K562 (cell line): ENCODE data around the gene NUBP2. TPM values are rescaled to one million over a fixed set of nuclear protein-coding genes. Genes with fewer than 3 reads are reported as not detected.
A peak's percentile ranks its signal among the peaks of the same experiment; 100 is the strongest.

Source experiments
- ARID3A ChIP-seq: IDR thresholded peaks from 2 replicates; pipeline ENCODE4 v1.6.1; 2012; ENCODE audit warnings: low read depth, low read length, improper control_type of control experiment, borderline replicate concordance
- BACH1 ChIP-seq: fragments of 200-800 bp; sonication (Bioruptor generic); IDR thresholded peaks from 2 replicates; pipeline ENCODE4 v1.6.1; 2016; ENCODE audit warnings: missing genetic modification characterization, missing compliant biosample characterization
- BRF1 ChIP-seq: IDR thresholded peaks from 3 replicates; pipeline ENCODE4 v1.6.1; 2011; ENCODE audit warnings: borderline replicate concordance, mild to moderate bottlenecking; ENCODE audit not compliant: insufficient read length; ENCODE audit errors: extremely low read depth
- CBFB ChIP-seq: sonication (generic); formaldehyde crosslinking; IDR thresholded peaks from 2 replicates; pipeline ENCODE4 v1.4.0; 2020; ENCODE audit warnings: mild to moderate bottlenecking, missing genetic modification reagents
- ELF1 ChIP-seq: fragments of 200-800 bp; sonication (Bioruptor generic); IDR thresholded peaks from 2 replicates; pipeline ENCODE4 v1.6.1; 2016; ENCODE audit warnings: missing genetic modification characterization, missing compliant biosample characterization
- HMG20B ChIP-seq: fragments of 250-450 bp; sonication (Bioruptor Pico); IDR thresholded peaks from 2 replicates; pipeline ENCODE4 v1.5.0; 2021; ENCODE audit warnings: mild to moderate bottlenecking
- MBD1 ChIP-seq: fragments of 250-450 bp; sonication (Bioruptor Pico); IDR thresholded peaks from 2 replicates; pipeline ENCODE4 v1.8.0; 2022; ENCODE audit warnings: inconsistent platforms
- NFRKB ChIP-seq: fragments of 450-650 bp; IDR thresholded peaks from 2 replicates; pipeline ENCODE4 v1.6.1; 2016; ENCODE audit warnings: low read depth
- PTRF ChIP-seq: fragments of 450-650 bp; IDR thresholded peaks from 2 replicates; pipeline ENCODE4 v1.6.1; 2016; ENCODE audit warnings: mild to moderate bottlenecking, missing genetic modification characterization, missing compliant biosample characterization
- SIN3B ChIP-seq: fragments of 450-650 bp; IDR thresholded peaks from 2 replicates; pipeline ENCODE4 v1.6.1; 2017; ENCODE audit warnings: low read depth, mild to moderate bottlenecking, moderate library complexity
- SREBF2 ChIP-seq: sonication (generic); formaldehyde crosslinking; IDR thresholded peaks from 2 replicates; pipeline ENCODE4 v1.4.0; 2020; ENCODE audit warnings: mild to moderate bottlenecking, missing genetic modification reagents
- SRSF1 ChIP-seq: fragments of 200-400 bp; formaldehyde crosslinking; IDR thresholded peaks from 2 replicates; pipeline ENCODE4 v1.6.1; 2017; ENCODE audit warnings: mild to moderate bottlenecking, low read depth, low read length, moderate library complexity
- TAF1 ChIP-seq: IDR thresholded peaks from 2 replicates; pipeline ENCODE4 v1.6.1; 2011; ENCODE audit warnings: mild to moderate bottlenecking, low read length, moderate library complexity; ENCODE audit not compliant: insufficient read depth, control insufficient read depth, severe bottlenecking; ENCODE audit errors: extremely low read depth
- ZBTB12 ChIP-seq: fragments of 250-450 bp; sonication (Bioruptor Pico); IDR thresholded peaks from 2 replicates; pipeline ENCODE4 v1.4.0; 2020
- ZBTB7A ChIP-seq: IDR thresholded peaks from 2 replicates; pipeline ENCODE4 v1.6.1; 2011; ENCODE audit warnings: low read depth, mild to moderate bottlenecking, low read length, moderate library complexity, borderline replicate concordance; ENCODE audit not compliant: control insufficient read depth
- ZNF431 ChIP-seq: sonication (generic); formaldehyde crosslinking; IDR thresholded peaks from 2 replicates; pipeline ENCODE4 v1.8.0; 2022; ENCODE audit warnings: mild to moderate bottlenecking, missing genetic modification reagents
- ZNF436 ChIP-seq: fragments of 250-450, 450-650 bp; sonication (Bioruptor Pico); formaldehyde crosslinking; IDR thresholded peaks from 2 replicates; pipeline ENCODE4 v1.7.0; 2020; ENCODE audit warnings: mild to moderate bottlenecking
- ZNF655 ChIP-seq: fragments of 250-450 bp; sonication (Bioruptor Pico); IDR thresholded peaks from 2 replicates; pipeline ENCODE4 v1.5.0; 2021
- ZNF668 ChIP-seq: fragments of 250-450 bp; sonication (Bioruptor Pico); IDR thresholded peaks from 2 replicates; pipeline ENCODE4 v1.8.0; 2022; ENCODE audit warnings: mild to moderate bottlenecking, inconsistent platforms
- ZNF740 ChIP-seq, 3 experiments: fragments of 200-800 bp in 1 of 3; sonication (Bioruptor generic) in 1 of 3; sonication (generic) in 1 of 3; formaldehyde crosslinking in 1 of 3; IDR thresholded peaks; 2 replicates each; pipeline versions ENCODE4 v1.6.1 to v1.8.0; 2016 to 2022; ENCODE audit warnings: mild to moderate bottlenecking in 2 of 3, missing compliant biosample characterization in 2 of 3, missing genetic modification characterization in 2 of 3, missing genetic modification reagents in 1 of 3
- polyA plus RNA-seq, 8 experiments: library from polyadenylated mRNA; depleted of rRNA in 4 of 8; stranded (reverse) in 5 of 8; unstranded in 3 of 8; fragments of >200 nt; fragmentation: Nextera tagmentation in 2 of 8; fragmentation: Illumina TruSeq in 1 of 8; extraction: Ambion mirVana in 2 of 8; extraction: Trizol in 1 of 8; gene quantifications; 2 replicates each; pipeline versions ENCODE4 v1.2.1 to v1.2.3, GENCODE V29; 2011 to 2014; ENCODE audit warnings: inconsistent platforms in 1 of 8, missing spikeins in 1 of 8
- total RNA-seq, 7 experiments: library from RNA; depleted of rRNA in 6 of 7; stranded (reverse); fragments of >200 nt in 6 of 7; fragmentation: Illumina TruSeq in 2 of 7; extraction: Trizol in 2 of 7; gene quantifications; 2 replicates each; pipeline versions ENCODE4 v1.2.1 to v1.2.3, GENCODE V29; 2011 to 2021; ENCODE audit warnings: low replicate concordance in 1 of 7

Gene NUBP2
- total and polyA plus RNA-seq, 9 of the 15 experiments (the other 6 are each of a cell fraction or from before 2014, with no cell fraction given) = 1.8 to 115 (median 24.0) TPM

GRCh38 chr16:1826691-1827573, 44.2 kb downstream of the NUBP2 start, which contains the start of the genes FAHD1 and HAGH (continued):
- TF ChIP-seq ZNF655 = no peak
- no peak for TF ChIP-seq HMG20B (CRISPR knock-in tag)
- peak; percentile 92 for TF ChIP-seq CBFB
- no peak for TF ChIP-seq ZNF740 (CRISPR knock-in tag; IDR thresholded peaks at IDR 0.05)
- TF ChIP-seq ZNF740 (tag; IDR thresholded peaks at IDR 0.05) = no peak
- TF ChIP-seq ARID3A = no peak
- no peak for TF ChIP-seq ZNF436 (CRISPR knock-in tag)
- peak; percentile 4; the same call in 1 of the 2 replicates for TF ChIP-seq ZBTB7A
- no peak for TF ChIP-seq NFRKB
- TF ChIP-seq SRSF1 = no peak
- no peak for TF ChIP-seq ZBTB12 (CRISPR knock-in tag)
- no peak for TF ChIP-seq ELF1 (tag)
- TF ChIP-seq MBD1 = no peak
- TF ChIP-seq BACH1 (tag) = no peak
- TF ChIP-seq TAF1 = no peak
- TF ChIP-seq ZNF668 = no peak
- TF ChIP-seq PTRF (tag) = no peak
- TF ChIP-seq SREBF2 = no peak
- peak; percentile 63 for TF ChIP-seq ZNF431
- no peak for TF ChIP-seq BRF1
- TF ChIP-seq SIN3B = peak; percentile 99
